OCI-LY3 (cell line): ENCODE measurements around the gene S1PR1.

Experiments
- EZH2phosphoT487 ChIP-seq: fragments of 200-600 bp; shearing (Covaris generic); IDR thresholded peaks from 2 replicates; pipeline ENCODE4 v1.6.1; 2018; ENCODE audit warnings: antibody characterized with exemption, mixed run types, low read depth
- TF ChIP-seq, protein P1 (sequence below): fragments of 200-600, 300-600 bp; sonication (generic); IDR thresholded peaks from 2 replicates; pipeline ENCODE4 v1.5.1; 2014; ENCODE audit warnings: antibody characterized with exemption, low read length, low read depth

GRCh38 chr1:101253976-101254674 lies 17.3 kb downstream of the S1PR1 start:
- TF ChIP-seq, protein P1, sequence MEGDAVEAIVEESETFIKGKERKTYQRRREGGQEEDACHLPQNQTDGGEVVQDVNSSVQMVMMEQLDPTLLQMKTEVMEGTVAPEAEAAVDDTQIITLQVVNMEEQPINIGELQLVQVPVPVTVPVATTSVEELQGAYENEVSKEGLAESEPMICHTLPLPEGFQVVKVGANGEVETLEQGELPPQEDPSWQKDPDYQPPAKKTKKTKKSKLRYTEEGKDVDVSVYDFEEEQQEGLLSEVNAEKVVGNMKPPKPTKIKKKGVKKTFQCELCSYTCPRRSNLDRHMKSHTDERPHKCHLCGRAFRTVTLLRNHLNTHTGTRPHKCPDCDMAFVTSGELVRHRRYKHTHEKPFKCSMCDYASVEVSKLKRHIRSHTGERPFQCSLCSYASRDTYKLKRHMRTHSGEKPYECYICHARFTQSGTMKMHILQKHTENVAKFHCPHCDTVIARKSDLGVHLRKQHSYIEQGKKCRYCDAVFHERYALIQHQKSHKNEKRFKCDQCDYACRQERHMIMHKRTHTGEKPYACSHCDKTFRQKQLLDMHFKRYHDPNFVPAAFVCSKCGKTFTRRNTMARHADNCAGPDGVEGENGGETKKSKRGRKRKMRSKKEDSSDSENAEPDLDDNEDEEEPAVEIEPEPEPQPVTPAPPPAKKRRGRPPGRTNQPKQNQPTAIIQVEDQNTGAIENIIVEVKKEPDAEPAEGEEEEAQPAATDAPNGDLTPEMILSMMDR: no peak
- no peak for TF ChIP-seq EZH2phosphoT487
